Mononuclear cell (primary cell): Measurements from ENCODE around the gene GOLGA7B. TPM values are rescaled to one million over a fixed set of nuclear protein-coding genes. Genes with fewer than 3 reads are reported as not detected.

Experiments used
- H3K27me3 ChIP-seq: 2 replicates; pipeline ENCODE4 v1.6.0; 2011; ENCODE audit warnings: low read length, control low read depth; ENCODE audit not compliant: insufficient read depth
- H3K4me1 ChIP-seq: 2 replicates; pipeline ENCODE4 v1.5.1; 2011; ENCODE audit warnings: mild to moderate bottlenecking, low read length, control low read depth; ENCODE audit not compliant: insufficient read depth
- H3K4me3 ChIP-seq: 2 replicates; pipeline ENCODE4 v1.5.1; 2011; ENCODE audit warnings: mild to moderate bottlenecking, low read length, moderate library complexity
- H3K9me3 ChIP-seq: 2 replicates; pipeline ENCODE4 v1.5.1; 2011; ENCODE audit warnings: low read depth, mild to moderate bottlenecking, control low read depth, low read length
- total RNA-seq: library from RNA; depleted of rRNA; stranded (reverse); fragments of >200 nt; gene quantifications from one replicate; pipeline ENCODE4 v1.2.3, GENCODE V29; 2012

Gene GOLGA7B
- total RNA-seq, 1 donor: 1.7 TPM

GRCh38 chr10:97907830-97908229 is 58.2 kb downstream of the GOLGA7B start:
- H3K4me1 ChIP-seq: no peaks in the 10 kb centered on the region
- H3K27me3 ChIP-seq: no peaks in the 10 kb centered on the region
- H3K4me3 ChIP-seq: no peak overlapping the region
- no peaks in the 10 kb centered on the region for H3K9me3 ChIP-seq

GRCh38 chr10:97910661-97911060 is 61.0 kb downstream of the GOLGA7B start:
- Histone ChIP-seq H3K4me1 (no peaks in the 10 kb centered on the region), H3K9me3 (no peaks in the 10 kb centered on the region), H3K27me3 (no peaks in the 10 kb centered on the region), H3K4me3 (no peak overlapping the region)

GRCh38 chr10:97911217-97911616 is 61.6 kb downstream of the GOLGA7B start:
- Histone ChIP-seq H3K9me3 (no peaks in the 10 kb centered on the region), H3K4me1 (no peaks in the 10 kb centered on the region), H3K27me3 (no peaks in the 10 kb centered on the region), H3K4me3 (no peak overlapping the region)

GRCh38 chr10:97913193-97913592 is 63.5 kb downstream of the GOLGA7B start:
- H3K27me3 ChIP-seq: no peaks in the 10 kb centered on the region
- no peak overlapping the region for H3K4me3 ChIP-seq
- H3K9me3 ChIP-seq: no peaks in the 10 kb centered on the region
- H3K4me1 ChIP-seq: no peaks in the 10 kb centered on the region

- no peaks in the 10 kb centered on the region for H3K27me3 ChIP-seq
- H3K9me3 ChIP-seq: no peaks in the 10 kb centered on the region
- H3K4me1 ChIP-seq: no peaks in the 10 kb centered on the region
- no peak overlapping the region for H3K4me3 ChIP-seq
Measured at GRCh38 chr10:97913614-97914013, 64.0 kb downstream of the GOLGA7B start.

GRCh38 chr10:97914171-97914836 is 64.7 kb downstream of the GOLGA7B start:
- Histone ChIP-seq H3K27me3 (no peaks in the 10 kb centered on the region), H3K4me3 (no peak overlapping the region), H3K9me3 (no peaks in the 10 kb centered on the region), H3K4me1 (no peaks in the 10 kb centered on the region)

GRCh38 chr10:97914837-97915211 is 65.2 kb downstream of the GOLGA7B start:
- H3K27me3 ChIP-seq: no peaks in the 10 kb centered on the region
- H3K4me1 ChIP-seq: no peaks in the 10 kb centered on the region
- no peak overlapping the region for H3K4me3 ChIP-seq
- no peaks in the 10 kb centered on the region for H3K9me3 ChIP-seq

- H3K27me3 ChIP-seq: no peaks in the 10 kb centered on the region
- H3K4me3 ChIP-seq: no peak overlapping the region
- H3K4me1 ChIP-seq: no peaks in the 10 kb centered on the region
- H3K9me3 ChIP-seq: no peaks in the 10 kb centered on the region
Measured at GRCh38 chr10:97915346-97916131, 65.9 kb downstream of the GOLGA7B start.

GRCh38 chr10:97916586-97916985 is 66.9 kb downstream of the GOLGA7B start:
- Histone ChIP-seq H3K27me3 (no peaks in the 10 kb centered on the region), H3K4me1 (no peaks in the 10 kb centered on the region), H3K4me3 (no peak overlapping the region), H3K9me3 (no peaks in the 10 kb centered on the region)

GRCh38 chr10:97919012-97919411 is 69.4 kb downstream of the GOLGA7B start:
- Histone ChIP-seq H3K4me1 (no peaks in the 10 kb centered on the region), H3K9me3 (no peaks in the 10 kb centered on the region), H3K27me3 (no peaks in the 10 kb centered on the region), H3K4me3 (no peak overlapping the region)

- Histone ChIP-seq H3K4me1 (no peaks in the 10 kb centered on the region), H3K4me3 (no peak overlapping the region), H3K9me3 (no peaks in the 10 kb centered on the region), H3K27me3 (no peaks in the 10 kb centered on the region)
Measured at GRCh38 chr10:97920865-97921264, 71.2 kb downstream of the GOLGA7B start.

Other genes starting within 250 kb of the GOLGA7B start
- gene MORN4, start 216.3 kb upstream of the GOLGA7B start, total RNA-seq: not detected
- 29.0 TPM for gene PI4K2A, start 209.2 kb upstream of the GOLGA7B start, total RNA-seq
- 7.8 TPM for gene AVPI1, start 162.6 kb upstream of the GOLGA7B start, total RNA-seq
- 5.5 TPM for gene MARVELD1, start 136.1 kb upstream of the GOLGA7B start, total RNA-seq
- gene ZFYVE27, start 112.7 kb upstream of the GOLGA7B start, total RNA-seq: 33.2 TPM
- 0.52 TPM for gene SFRP5, start 77.8 kb upstream of the GOLGA7B start, total RNA-seq
- gene CRTAC1, start 180.8 kb downstream of the GOLGA7B start, total RNA-seq: not detected